ENCODE results near the gene NSUN2. TPM values are rescaled to one million over a fixed set of nuclear protein-coding genes. Genes with fewer than 3 reads are reported as not detected.

Gene NSUN2
- total and polyA plus RNA-seq, 2 experiments from 2014 or later = 65.4 to 112 TPM

DNA sequence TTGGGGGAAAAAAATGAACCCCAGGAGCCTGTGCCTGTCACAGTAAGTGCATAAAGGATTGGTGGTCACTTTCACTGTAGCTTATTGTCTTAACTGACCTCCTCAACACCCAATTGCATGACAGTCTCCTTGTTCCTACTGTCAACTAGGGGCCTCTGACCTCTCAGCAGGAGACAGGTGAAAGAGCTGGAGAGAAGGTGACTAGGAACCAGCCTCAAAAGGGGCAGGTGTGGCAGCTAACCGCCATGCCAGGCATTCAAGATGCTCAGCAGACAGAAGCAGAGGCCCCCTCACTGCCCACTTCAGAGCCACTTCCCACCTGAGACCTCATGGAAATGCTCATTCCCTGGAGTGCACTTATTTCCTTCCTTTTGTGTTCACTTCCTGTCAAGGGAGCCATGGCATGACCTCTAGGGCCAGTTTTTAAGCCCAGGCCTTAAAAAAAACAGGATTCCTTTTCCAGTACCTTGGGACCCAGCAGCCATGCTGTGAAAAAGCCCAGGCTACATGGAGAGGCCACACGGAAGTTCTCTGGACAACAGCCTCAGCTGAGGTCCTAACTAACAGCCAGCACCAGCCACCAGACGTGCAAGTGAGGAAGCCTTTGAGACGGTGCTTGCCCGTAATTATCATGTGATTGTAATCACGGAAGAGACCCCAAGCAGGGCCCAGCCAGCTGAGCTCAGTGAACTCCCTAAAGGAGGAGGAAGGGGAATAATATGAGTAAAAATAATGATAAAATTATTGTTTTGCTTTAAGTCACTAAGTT, 74.9 kb downstream of the NSUN2 start:
- Mint-ChIP-seq H3K9me3 (peaks cover 35% of the 10 kb centered on the region), H3K27ac (no peak overlapping the region), H3K4me1 (no peaks in the 10 kb centered on the region), H3K36me3 (ENCODE audit: low read depth) (peaks cover 7% of the 10 kb centered on the region; the same call in 2 of the 3 replicates), H3K27me3 (ENCODE audit: insufficient read depth, low read depth, poor library complexity) (peaks cover 9% of the 10 kb centered on the region), H3K4me3 (no peak overlapping the region)
- no peak for DNase-seq (ENCODE audit: low spot score)
- 0 out of 2 replicates have a peak, but pooled peaks cover 5% of the 10 kb centered on the region for H3K36me3 ChIP-seq (ENCODE audit: insufficient read depth)
- no peaks in the 10 kb centered on the region for H4K20me1 ChIP-seq (replicated peaks; ENCODE audit: insufficient read depth)
- no peak overlapping the region for H3K27ac ChIP-seq (ENCODE audit: low read depth)
- TF ChIP-seq ZNF114 (CRISPR knock-in tag; IDR thresholded peaks at IDR 0.05) (no peak), CREB1 (CRISPR knock-in tag; IDR thresholded peaks at IDR 0.05; ENCODE audit: low read depth) (no peak), POLR2AphosphoS5 (IDR thresholded peaks at IDR 0.05; ENCODE audit: low read depth) (no peak), STAT1 (IDR thresholded peaks at IDR 0.05; ENCODE audit: unreplicated experiment) (no peak), EZH2 (IDR thresholded peaks at IDR 0.05; ENCODE audit: low read depth, unreplicated experiment) (no peak), EZH2phosphoT487 (IDR thresholded peaks at IDR 0.05; ENCODE audit: unreplicated experiment) (no peak), NANOG (IDR thresholded peaks at IDR 0.05; ENCODE audit: borderline replicate concordance) (no peak), ZNF331 (CRISPR knock-in tag; IDR thresholded peaks at IDR 0.05; ENCODE audit: low read depth) (no peak), JUNB (IDR thresholded peaks at IDR 0.05; ENCODE audit: unreplicated experiment) (no peak)
- TF ChIP-seq, protein P1, sequence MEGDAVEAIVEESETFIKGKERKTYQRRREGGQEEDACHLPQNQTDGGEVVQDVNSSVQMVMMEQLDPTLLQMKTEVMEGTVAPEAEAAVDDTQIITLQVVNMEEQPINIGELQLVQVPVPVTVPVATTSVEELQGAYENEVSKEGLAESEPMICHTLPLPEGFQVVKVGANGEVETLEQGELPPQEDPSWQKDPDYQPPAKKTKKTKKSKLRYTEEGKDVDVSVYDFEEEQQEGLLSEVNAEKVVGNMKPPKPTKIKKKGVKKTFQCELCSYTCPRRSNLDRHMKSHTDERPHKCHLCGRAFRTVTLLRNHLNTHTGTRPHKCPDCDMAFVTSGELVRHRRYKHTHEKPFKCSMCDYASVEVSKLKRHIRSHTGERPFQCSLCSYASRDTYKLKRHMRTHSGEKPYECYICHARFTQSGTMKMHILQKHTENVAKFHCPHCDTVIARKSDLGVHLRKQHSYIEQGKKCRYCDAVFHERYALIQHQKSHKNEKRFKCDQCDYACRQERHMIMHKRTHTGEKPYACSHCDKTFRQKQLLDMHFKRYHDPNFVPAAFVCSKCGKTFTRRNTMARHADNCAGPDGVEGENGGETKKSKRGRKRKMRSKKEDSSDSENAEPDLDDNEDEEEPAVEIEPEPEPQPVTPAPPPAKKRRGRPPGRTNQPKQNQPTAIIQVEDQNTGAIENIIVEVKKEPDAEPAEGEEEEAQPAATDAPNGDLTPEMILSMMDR (conservative IDR thresholded peaks at IDR 0.05; ENCODE audit: low read depth in 2 of 2) = no peak
- TF ChIP-seq, protein P2, sequence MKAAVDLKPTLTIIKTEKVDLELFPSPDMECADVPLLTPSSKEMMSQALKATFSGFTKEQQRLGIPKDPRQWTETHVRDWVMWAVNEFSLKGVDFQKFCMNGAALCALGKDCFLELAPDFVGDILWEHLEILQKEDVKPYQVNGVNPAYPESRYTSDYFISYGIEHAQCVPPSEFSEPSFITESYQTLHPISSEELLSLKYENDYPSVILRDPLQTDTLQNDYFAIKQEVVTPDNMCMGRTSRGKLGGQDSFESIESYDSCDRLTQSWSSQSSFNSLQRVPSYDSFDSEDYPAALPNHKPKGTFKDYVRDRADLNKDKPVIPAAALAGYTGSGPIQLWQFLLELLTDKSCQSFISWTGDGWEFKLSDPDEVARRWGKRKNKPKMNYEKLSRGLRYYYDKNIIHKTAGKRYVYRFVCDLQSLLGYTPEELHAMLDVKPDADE (IDR thresholded peaks at IDR 0.05) = no peak
- TF ChIP-seq, protein P3, sequence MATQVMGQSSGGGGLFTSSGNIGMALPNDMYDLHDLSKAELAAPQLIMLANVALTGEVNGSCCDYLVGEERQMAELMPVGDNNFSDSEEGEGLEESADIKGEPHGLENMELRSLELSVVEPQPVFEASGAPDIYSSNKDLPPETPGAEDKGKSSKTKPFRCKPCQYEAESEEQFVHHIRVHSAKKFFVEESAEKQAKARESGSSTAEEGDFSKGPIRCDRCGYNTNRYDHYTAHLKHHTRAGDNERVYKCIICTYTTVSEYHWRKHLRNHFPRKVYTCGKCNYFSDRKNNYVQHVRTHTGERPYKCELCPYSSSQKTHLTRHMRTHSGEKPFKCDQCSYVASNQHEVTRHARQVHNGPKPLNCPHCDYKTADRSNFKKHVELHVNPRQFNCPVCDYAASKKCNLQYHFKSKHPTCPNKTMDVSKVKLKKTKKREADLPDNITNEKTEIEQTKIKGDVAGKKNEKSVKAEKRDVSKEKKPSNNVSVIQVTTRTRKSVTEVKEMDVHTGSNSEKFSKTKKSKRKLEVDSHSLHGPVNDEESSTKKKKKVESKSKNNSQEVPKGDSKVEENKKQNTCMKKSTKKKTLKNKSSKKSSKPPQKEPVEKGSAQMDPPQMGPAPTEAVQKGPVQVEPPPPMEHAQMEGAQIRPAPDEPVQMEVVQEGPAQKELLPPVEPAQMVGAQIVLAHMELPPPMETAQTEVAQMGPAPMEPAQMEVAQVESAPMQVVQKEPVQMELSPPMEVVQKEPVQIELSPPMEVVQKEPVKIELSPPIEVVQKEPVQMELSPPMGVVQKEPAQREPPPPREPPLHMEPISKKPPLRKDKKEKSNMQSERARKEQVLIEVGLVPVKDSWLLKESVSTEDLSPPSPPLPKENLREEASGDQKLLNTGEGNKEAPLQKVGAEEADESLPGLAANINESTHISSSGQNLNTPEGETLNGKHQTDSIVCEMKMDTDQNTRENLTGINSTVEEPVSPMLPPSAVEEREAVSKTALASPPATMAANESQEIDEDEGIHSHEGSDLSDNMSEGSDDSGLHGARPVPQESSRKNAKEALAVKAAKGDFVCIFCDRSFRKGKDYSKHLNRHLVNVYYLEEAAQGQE (IDR thresholded peaks at IDR 0.05; ENCODE audit: unreplicated experiment) = no peak
- TF ChIP-seq, protein P4, sequence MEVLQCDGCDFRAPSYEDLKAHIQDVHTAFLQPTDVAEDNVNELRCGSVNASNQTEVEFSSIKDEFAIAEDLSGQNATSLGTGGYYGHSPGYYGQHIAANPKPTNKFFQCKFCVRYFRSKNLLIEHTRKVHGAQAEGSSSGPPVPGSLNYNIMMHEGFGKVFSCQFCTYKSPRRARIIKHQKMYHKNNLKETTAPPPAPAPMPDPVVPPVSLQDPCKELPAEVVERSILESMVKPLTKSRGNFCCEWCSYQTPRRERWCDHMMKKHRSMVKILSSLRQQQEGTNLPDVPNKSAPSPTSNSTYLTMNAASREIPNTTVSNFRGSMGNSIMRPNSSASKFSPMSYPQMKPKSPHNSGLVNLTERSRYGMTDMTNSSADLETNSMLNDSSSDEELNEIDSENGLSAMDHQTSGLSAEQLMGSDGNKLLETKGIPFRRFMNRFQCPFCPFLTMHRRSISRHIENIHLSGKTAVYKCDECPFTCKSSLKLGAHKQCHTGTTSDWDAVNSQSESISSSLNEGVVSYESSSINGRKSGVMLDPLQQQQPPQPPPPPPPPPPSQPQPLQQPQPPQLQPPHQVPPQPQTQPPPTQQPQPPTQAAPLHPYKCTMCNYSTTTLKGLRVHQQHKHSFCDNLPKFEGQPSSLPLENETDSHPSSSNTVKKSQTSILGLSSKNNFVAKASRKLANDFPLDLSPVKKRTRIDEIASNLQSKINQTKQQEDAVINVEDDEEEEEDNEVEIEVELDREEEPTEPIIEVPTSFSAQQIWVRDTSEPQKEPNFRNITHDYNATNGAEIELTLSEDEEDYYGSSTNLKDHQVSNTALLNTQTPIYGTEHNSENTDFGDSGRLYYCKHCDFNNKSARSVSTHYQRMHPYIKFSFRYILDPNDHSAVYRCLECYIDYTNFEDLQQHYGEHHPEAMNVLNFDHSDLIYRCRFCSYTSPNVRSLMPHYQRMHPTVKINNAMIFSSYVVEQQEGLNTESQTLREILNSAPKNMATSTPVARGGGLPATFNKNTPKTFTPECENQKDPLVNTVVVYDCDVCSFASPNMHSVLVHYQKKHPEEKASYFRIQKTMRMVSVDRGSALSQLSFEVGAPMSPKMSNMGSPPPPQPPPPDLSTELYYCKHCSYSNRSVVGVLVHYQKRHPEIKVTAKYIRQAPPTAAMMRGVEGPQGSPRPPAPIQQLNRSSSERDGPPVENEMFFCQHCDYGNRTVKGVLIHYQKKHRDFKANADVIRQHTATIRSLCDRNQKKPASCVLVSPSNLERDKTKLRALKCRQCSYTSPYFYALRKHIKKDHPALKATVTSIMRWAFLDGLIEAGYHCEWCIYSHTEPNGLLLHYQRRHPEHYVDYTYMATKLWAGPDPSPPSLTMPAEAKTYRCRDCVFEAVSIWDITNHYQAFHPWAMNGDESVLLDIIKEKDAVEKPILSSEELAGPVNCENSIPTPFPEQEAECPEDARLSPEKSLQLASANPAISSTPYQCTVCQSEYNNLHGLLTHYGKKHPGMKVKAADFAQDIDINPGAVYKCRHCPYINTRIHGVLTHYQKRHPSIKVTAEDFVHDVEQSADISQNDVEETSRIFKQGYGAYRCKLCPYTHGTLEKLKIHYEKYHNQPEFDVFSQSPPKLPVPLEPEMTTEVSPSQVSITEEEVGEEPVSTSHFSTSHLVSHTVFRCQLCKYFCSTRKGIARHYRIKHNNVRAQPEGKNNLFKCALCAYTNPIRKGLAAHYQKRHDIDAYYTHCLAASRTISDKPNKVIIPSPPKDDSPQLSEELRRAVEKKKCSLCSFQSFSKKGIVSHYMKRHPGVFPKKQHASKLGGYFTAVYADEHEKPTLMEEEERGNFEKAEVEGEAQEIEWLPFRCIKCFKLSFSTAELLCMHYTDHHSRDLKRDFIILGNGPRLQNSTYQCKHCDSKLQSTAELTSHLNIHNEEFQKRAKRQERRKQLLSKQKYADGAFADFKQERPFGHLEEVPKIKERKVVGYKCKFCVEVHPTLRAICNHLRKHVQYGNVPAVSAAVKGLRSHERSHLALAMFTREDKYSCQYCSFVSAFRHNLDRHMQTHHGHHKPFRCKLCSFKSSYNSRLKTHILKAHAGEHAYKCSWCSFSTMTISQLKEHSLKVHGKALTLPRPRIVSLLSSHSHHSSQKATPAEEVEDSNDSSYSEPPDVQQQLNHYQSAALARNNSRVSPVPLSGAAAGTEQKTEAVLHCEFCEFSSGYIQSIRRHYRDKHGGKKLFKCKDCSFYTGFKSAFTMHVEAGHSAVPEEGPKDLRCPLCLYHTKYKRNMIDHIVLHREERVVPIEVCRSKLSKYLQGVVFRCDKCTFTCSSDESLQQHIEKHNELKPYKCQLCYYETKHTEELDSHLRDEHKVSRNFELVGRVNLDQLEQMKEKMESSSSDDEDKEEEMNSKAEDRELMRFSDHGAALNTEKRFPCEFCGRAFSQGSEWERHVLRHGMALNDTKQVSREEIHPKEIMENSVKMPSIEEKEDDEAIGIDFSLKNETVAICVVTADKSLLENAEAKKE (CRISPR knock-in tag; IDR thresholded peaks at IDR 0.05) = no peak
- ATAC-seq = no peak
- no peaks in the 10 kb centered on the region for H3K79me2 ChIP-seq (replicated peaks; ENCODE audit: insufficient read depth)
- no peak overlapping the region for H2AFZ ChIP-seq
- H3K4me1 ChIP-seq (ENCODE audit: insufficient read depth) = no peaks in the 10 kb centered on the region
- H3K4me3 ChIP-seq = no peak overlapping the region
- no peak overlapping the region for H3K4me2 ChIP-seq
- H3F3A ChIP-seq (replicated peaks; ENCODE audit: low read depth) = no peaks in the 10 kb centered on the region
- 0 out of 2 replicates have a peak, but pooled peaks cover 3% of the 10 kb centered on the region for H3K9me2 ChIP-seq (ENCODE audit: insufficient read depth)
- no peaks in the 10 kb centered on the region for H3K27me3 ChIP-seq (ENCODE audit: insufficient read depth)
